ENCODE measurements around the gene NDFIP1.

DNA sequence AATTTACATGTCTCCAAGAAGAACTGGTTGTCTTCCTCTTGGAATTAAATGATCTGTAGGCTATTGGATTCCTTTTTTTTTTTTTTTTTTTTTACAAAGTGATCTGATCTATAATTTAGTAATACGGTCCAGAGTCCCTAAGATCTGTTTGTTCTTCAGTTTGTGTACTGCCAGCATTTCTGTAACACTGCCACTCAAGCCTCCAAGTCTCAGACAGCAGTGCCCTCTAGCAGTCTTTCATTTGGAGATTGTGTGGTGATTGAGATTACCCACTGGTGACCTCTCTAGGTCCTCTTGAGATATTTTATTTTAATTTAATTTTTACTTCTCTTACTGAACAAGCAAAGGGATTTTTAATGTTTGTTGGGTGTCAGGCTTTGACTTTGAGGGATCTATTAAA is 40.8 kb downstream of the NDFIP1 start:
- TF ChIP-seq, protein P1, sequence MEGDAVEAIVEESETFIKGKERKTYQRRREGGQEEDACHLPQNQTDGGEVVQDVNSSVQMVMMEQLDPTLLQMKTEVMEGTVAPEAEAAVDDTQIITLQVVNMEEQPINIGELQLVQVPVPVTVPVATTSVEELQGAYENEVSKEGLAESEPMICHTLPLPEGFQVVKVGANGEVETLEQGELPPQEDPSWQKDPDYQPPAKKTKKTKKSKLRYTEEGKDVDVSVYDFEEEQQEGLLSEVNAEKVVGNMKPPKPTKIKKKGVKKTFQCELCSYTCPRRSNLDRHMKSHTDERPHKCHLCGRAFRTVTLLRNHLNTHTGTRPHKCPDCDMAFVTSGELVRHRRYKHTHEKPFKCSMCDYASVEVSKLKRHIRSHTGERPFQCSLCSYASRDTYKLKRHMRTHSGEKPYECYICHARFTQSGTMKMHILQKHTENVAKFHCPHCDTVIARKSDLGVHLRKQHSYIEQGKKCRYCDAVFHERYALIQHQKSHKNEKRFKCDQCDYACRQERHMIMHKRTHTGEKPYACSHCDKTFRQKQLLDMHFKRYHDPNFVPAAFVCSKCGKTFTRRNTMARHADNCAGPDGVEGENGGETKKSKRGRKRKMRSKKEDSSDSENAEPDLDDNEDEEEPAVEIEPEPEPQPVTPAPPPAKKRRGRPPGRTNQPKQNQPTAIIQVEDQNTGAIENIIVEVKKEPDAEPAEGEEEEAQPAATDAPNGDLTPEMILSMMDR (conservative IDR thresholded peaks at IDR 0.05): no peak
- no peak for TF ChIP-seq EZH2 (IDR thresholded peaks at IDR 0.05; ENCODE audit: low read depth)
